ENCODE data around the gene SLC50A1. TPM values are rescaled to one million over a fixed set of nuclear protein-coding genes. Genes with fewer than 3 reads are reported as not detected.
A peak's percentile ranks its signal among the peaks of the same experiment; 100 is the strongest.

The SLC50A1 gene
- total RNA-seq, 2 donors from 2014 or later, result 102 to 130 TPM

- Histone ChIP-seq H3K9me3 (no peaks in the 10 kb centered on the region), H3K9ac (ENCODE audit: low read depth in 2 of 2, low read length in 2 of 2) (peak within 1 kb of the TSS; percentile 90 to 100), H3K4me3 (peak within 1 kb of the TSS; percentile 78), H3K36me3 (no peaks in the 10 kb centered on the region), H3K27ac (peak within 1 kb of the TSS; percentile 92), H3K27me3 (peaks cover 4% of the 10 kb centered on the region), H3K4me1 (peaks cover 14% of the 10 kb centered on the region)
- DNase-seq, result peak; percentile 91
- TF ChIP-seq, protein P1, sequence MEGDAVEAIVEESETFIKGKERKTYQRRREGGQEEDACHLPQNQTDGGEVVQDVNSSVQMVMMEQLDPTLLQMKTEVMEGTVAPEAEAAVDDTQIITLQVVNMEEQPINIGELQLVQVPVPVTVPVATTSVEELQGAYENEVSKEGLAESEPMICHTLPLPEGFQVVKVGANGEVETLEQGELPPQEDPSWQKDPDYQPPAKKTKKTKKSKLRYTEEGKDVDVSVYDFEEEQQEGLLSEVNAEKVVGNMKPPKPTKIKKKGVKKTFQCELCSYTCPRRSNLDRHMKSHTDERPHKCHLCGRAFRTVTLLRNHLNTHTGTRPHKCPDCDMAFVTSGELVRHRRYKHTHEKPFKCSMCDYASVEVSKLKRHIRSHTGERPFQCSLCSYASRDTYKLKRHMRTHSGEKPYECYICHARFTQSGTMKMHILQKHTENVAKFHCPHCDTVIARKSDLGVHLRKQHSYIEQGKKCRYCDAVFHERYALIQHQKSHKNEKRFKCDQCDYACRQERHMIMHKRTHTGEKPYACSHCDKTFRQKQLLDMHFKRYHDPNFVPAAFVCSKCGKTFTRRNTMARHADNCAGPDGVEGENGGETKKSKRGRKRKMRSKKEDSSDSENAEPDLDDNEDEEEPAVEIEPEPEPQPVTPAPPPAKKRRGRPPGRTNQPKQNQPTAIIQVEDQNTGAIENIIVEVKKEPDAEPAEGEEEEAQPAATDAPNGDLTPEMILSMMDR (IDR thresholded peaks at IDR 0.05), result no peak
- intact Hi-C loops (cut with DNase I), result no loop called here
Measured at GRCh38 chr1:155127105-155127966, 8.3 kb upstream of the SLC50A1 start, which contains the start of gene EFNA1. Gene EFNA1 (plus strand): TSS chr1:155127876. CDS start chr1:155127978, 102 bp downstream.

- peaks cover 15% of the 10 kb centered on the region for H3K4me1 ChIP-seq
- no peaks in the 10 kb centered on the region for H3K36me3 ChIP-seq
- intact Hi-C loops (cut with DNase I), result no loop called here
- DNase-seq, result no peak
- peak overlapping the region; percentile 78 for H3K4me3 ChIP-seq
- peaks cover 4% of the 10 kb centered on the region for H3K27me3 ChIP-seq
- H3K9ac ChIP-seq (ENCODE audit: low read depth in 2 of 2, low read length in 2 of 2), result peak overlapping the region; percentile 90 to 100
- TF ChIP-seq, protein P1 (IDR thresholded peaks at IDR 0.05), result no peak
- peak overlapping the region; percentile 92 for H3K27ac ChIP-seq
- H3K9me3 ChIP-seq, result no peaks in the 10 kb centered on the region
Measured at GRCh38 chr1:155127967-155128754, 7.5 kb upstream of the SLC50A1 start.

GRCh38 chr1:155128755-155129473 is 6.7 kb upstream of the SLC50A1 start:
- TF ChIP-seq, protein P1 (IDR thresholded peaks at IDR 0.05), result no peak
- Histone ChIP-seq H3K27ac (peak overlapping the region; percentile 92), H3K4me3 (peak overlapping the region; percentile 78), H3K36me3 (no peaks in the 10 kb centered on the region), H3K4me1 (peaks cover 22% of the 10 kb centered on the region), H3K9me3 (no peaks in the 10 kb centered on the region), H3K27me3 (peaks cover 4% of the 10 kb centered on the region), H3K9ac (ENCODE audit: low read depth in 2 of 2, low read length in 2 of 2) (peak overlapping the region; percentile 90 to 100)
- DNase-seq, result peak; percentile 89
- intact Hi-C loops (cut with DNase I), result no loop called here

- peaks cover 6% of the 10 kb centered on the region for H3K36me3 ChIP-seq
- TF ChIP-seq, protein P1 (IDR thresholded peaks at IDR 0.05), result no peak
- peaks cover 4% of the 10 kb centered on the region for H3K27me3 ChIP-seq
- DNase-seq, result no peak
- intact Hi-C loops (cut with DNase I), result no loop called here
- peak overlapping the region; percentile 92 for H3K27ac ChIP-seq
- peak overlapping the region; percentile 90 to 100 for H3K9ac ChIP-seq (ENCODE audit: low read depth in 2 of 2, low read length in 2 of 2)
- no peaks in the 10 kb centered on the region for H3K9me3 ChIP-seq
- peaks cover 20% of the 10 kb centered on the region for H3K4me1 ChIP-seq
- peak overlapping the region; percentile 78 for H3K4me3 ChIP-seq
Measured at GRCh38 chr1:155130272-155131006, 5.2 kb upstream of the SLC50A1 start.
